Activated T-helper 9 cell treated with anti-CD3 and anti-CD28 coated beads, Interleukin-2, amount 50 U/mL, for 16 hours (primary cell): ENCODE measurements around the gene BEST2.
"Not testable (repeated sequence)": the region's sequence is repeated elsewhere in the genome, so short reads cannot be mapped to it uniquely, and the experiment has no call there.

Experiments
- DNase-seq: peaks from one replicate; pipeline ENCODE4 v3.0.0-alpha.2; 2020; ENCODE audit warnings: low read depth

BEST2 gene

GRCh38 chr19:12751635-12752034, at the start of gene BEST2:
BEST2 (plus strand) TSS chr19:12751791; CDS start chr19:12752593, 802 bp downstream.
- no peak for DNase-seq

- no peak for DNase-seq
These were observed 48.5 kb upstream of the BEST2 start for GRCh38 chr19:12703046-12703445.

GRCh38 chr19:12705169-12705568, 46.4 kb upstream of the BEST2 start:
- no peak for DNase-seq

GRCh38 chr19:12705654-12706331, 45.8 kb upstream of the BEST2 start:
- DNase-seq = no peak

GRCh38 chr19:12706332-12706718, 45.3 kb upstream of the BEST2 start:
- no peak for DNase-seq

GRCh38 chr19:12708641-12709040, 43.0 kb upstream of the BEST2 start:
- DNase-seq = no peak

GRCh38 chr19:12711187-12711586, 40.4 kb upstream of the BEST2 start:
- no peak for DNase-seq

- DNase-seq = not testable (repeated sequence)
These were observed 39.5 kb upstream of the BEST2 start for GRCh38 chr19:12712077-12712476.

- DNase-seq = not testable (repeated sequence)
These were observed 38.3 kb upstream of the BEST2 start for GRCh38 chr19:12713304-12713703.

GRCh38 chr19:12715102-12715501, 36.5 kb upstream of the BEST2 start:
- DNase-seq = no peak

- DNase-seq = no peak
These were observed 35.7 kb upstream of the BEST2 start for GRCh38 chr19:12715929-12716328.

GRCh38 chr19:12720296-12720695, 31.3 kb upstream of the BEST2 start:
- DNase-seq = no peak

- no peak for DNase-seq
These were observed 30.5 kb upstream of the BEST2 start for GRCh38 chr19:12720851-12721655.

GRCh38 chr19:12721656-12722565, 29.7 kb upstream of the BEST2 start:
- DNase-seq = peak; percentile 30

- DNase-seq = peak; percentile 88
These were observed 28.8 kb upstream of the BEST2 start for GRCh38 chr19:12722566-12723380.

- no peak for DNase-seq
These were observed 28.3 kb upstream of the BEST2 start for GRCh38 chr19:12723381-12723640.

GRCh38 chr19:12723641-12724426, 27.8 kb upstream of the BEST2 start, which contains the start of gene TNPO2:
TNPO2 (minus strand) TSS chr19:12723932; CDS start chr19:12720977, 2,955 bp downstream.
- DNase-seq = peak; percentile 44

- not testable (repeated sequence) for DNase-seq
These were observed 26.0 kb upstream of the BEST2 start for GRCh38 chr19:12725612-12726011.

GRCh38 chr19:12726988-12727316, 24.6 kb upstream of the BEST2 start:
- DNase-seq = no peak

- DNase-seq = no peak
These were observed 23.7 kb upstream of the BEST2 start for GRCh38 chr19:12727745-12728433.
